ENCODE data around the gene FGF14. TPM values are rescaled to one million over a fixed set of nuclear protein-coding genes. Genes with fewer than 3 reads are reported as not detected.

The FGF14 gene
- total RNA-seq, 1 donor from 2014 or later: 1.7 TPM

- no peaks in the 10 kb centered on the region for H3K4me1 Mint-ChIP-seq
- no peak for DNase-seq (ENCODE audit: low read depth, low spot score)
- H3K27me3 Mint-ChIP-seq (ENCODE audit: low read depth): no peaks in the 10 kb centered on the region
- no peak overlapping the region for H3K27ac Mint-ChIP-seq (ENCODE audit: unreplicated experiment)
- H3K4me3 Mint-ChIP-seq: no peak overlapping the region
- no peak for TF ChIP-seq CTCF (conservative IDR thresholded peaks at IDR 0.05)
- no peaks in the 10 kb centered on the region for H3K9me3 Mint-ChIP-seq
- H3K36me3 Mint-ChIP-seq (ENCODE audit: low read depth): no peaks in the 10 kb centered on the region
Observed at GRCh38 chr13:101730420-101731000, 671.3 kb downstream of the FGF14 start.

- DNase-seq (ENCODE audit: low read depth, low spot score): no peak
- no peak overlapping the region for H3K4me3 Mint-ChIP-seq
- no peaks in the 10 kb centered on the region for H3K9me3 Mint-ChIP-seq
- H3K27me3 Mint-ChIP-seq (ENCODE audit: low read depth): no peaks in the 10 kb centered on the region
- H3K4me1 Mint-ChIP-seq: no peaks in the 10 kb centered on the region
- H3K36me3 Mint-ChIP-seq (ENCODE audit: low read depth): no peaks in the 10 kb centered on the region
- no peak for TF ChIP-seq CTCF (conservative IDR thresholded peaks at IDR 0.05)
- H3K27ac Mint-ChIP-seq (ENCODE audit: unreplicated experiment): no peak overlapping the region
Observed at GRCh38 chr13:101728615-101729014, 673.2 kb downstream of the FGF14 start.

GRCh38 chr13:101728021-101728420 lies 673.8 kb downstream of the FGF14 start:
- no peak for TF ChIP-seq CTCF (conservative IDR thresholded peaks at IDR 0.05)
- Mint-ChIP-seq H3K9me3 (no peaks in the 10 kb centered on the region), H3K27me3 (ENCODE audit: low read depth) (no peaks in the 10 kb centered on the region), H3K36me3 (ENCODE audit: low read depth) (no peaks in the 10 kb centered on the region), H3K27ac (ENCODE audit: unreplicated experiment) (no peak overlapping the region), H3K4me1 (no peaks in the 10 kb centered on the region), H3K4me3 (no peak overlapping the region)
- no peak for DNase-seq (ENCODE audit: low read depth, low spot score)

GRCh38 chr13:101727118-101727517 lies 674.7 kb downstream of the FGF14 start:
- Mint-ChIP-seq H3K4me3 (no peak overlapping the region), H3K27me3 (ENCODE audit: low read depth) (no peaks in the 10 kb centered on the region), H3K4me1 (no peaks in the 10 kb centered on the region), H3K9me3 (no peaks in the 10 kb centered on the region), H3K36me3 (ENCODE audit: low read depth) (no peaks in the 10 kb centered on the region), H3K27ac (ENCODE audit: unreplicated experiment) (no peak overlapping the region)
- DNase-seq (ENCODE audit: low read depth, low spot score): no peak
- TF ChIP-seq CTCF (conservative IDR thresholded peaks at IDR 0.05): no peak

- no peak for DNase-seq (ENCODE audit: low read depth, low spot score)
- no peak for TF ChIP-seq CTCF (conservative IDR thresholded peaks at IDR 0.05)
- Mint-ChIP-seq H3K27me3 (ENCODE audit: low read depth) (no peaks in the 10 kb centered on the region), H3K9me3 (no peaks in the 10 kb centered on the region), H3K27ac (ENCODE audit: unreplicated experiment) (no peak overlapping the region), H3K4me1 (no peaks in the 10 kb centered on the region), H3K36me3 (ENCODE audit: low read depth) (no peaks in the 10 kb centered on the region), H3K4me3 (no peak overlapping the region)
Observed at GRCh38 chr13:101726681-101727080, 675.2 kb downstream of the FGF14 start.

All from neural crest cell (in vitro differentiated cells).